Sigmoid colon (tissue), 7 donors: Measurements from ENCODE around the gene BAZ1A. TPM values are rescaled to one million over a fixed set of nuclear protein-coding genes. Genes with fewer than 3 reads are reported as not detected.

Experiments used
- DNase-seq: peaks from one replicate; pipeline ENCODE4 v3.0.0-alpha.2; 2019
- H3K27ac ChIP-seq, 4 donors: fragments of 200-600 bp; sonication (generic); one replicate each; pipeline ENCODE4 v1.5.1; 2016 to 2019; ENCODE audit warnings: mild to moderate bottlenecking in 1 of 4
- H3K27me3 ChIP-seq, 3 donors: fragments of 200-600 bp; sonication (generic); one replicate each; pipeline ENCODE4 v1.5.1; 2019; ENCODE audit warnings: mild to moderate bottlenecking in 1 of 3
- H3K36me3 ChIP-seq, 4 donors: fragments of 200-600 bp; sonication (generic); one replicate each; pipeline ENCODE4 v1.5.1; 2016 to 2019
- H3K4me1 ChIP-seq, 4 donors: fragments of 200-600 bp; sonication (generic); one replicate each; pipeline ENCODE4 v1.5.1; 2017 to 2019
- H3K4me3 ChIP-seq, 4 donors: fragments of 200-600 bp; sonication (generic); one replicate each; pipeline ENCODE4 v1.5.1; 2017 to 2019; ENCODE audit warnings: mild to moderate bottlenecking in 2 of 4, moderate library complexity in 1 of 4
- H3K9me3 ChIP-seq, 4 donors: fragments of 200-600 bp in 3 of 4; sonication (generic) in 3 of 4; one replicate each; pipeline versions ENCODE4 v1.5.1 to v1.6.1; 2013 to 2019
- CTCF ChIP-seq, 4 experiments: fragments of 450-650 bp in 3 of 4; fragments of 200-600 bp in 1 of 4; IDR thresholded peaks; one replicate each; pipeline ENCODE4 v1.5.1; 2016 to 2019; ENCODE audit warnings: antibody characterized with exemption in 4 of 4, mild to moderate bottlenecking in 3 of 4, moderate library complexity in 2 of 4
- EP300 ChIP-seq, 4 donors: sonication (generic); formaldehyde crosslinking; IDR thresholded peaks; one replicate each; pipeline ENCODE4 v1.6.1; 2017; ENCODE audit warnings: antibody characterized with exemption in 4 of 4
- POLR2A ChIP-seq, 2 donors: fragments of 450-650 bp; IDR thresholded peaks; one replicate each; pipeline ENCODE4 v1.6.1; 2016; ENCODE audit warnings: antibody characterized with exemption in 2 of 2, mild to moderate bottlenecking in 2 of 2, moderate library complexity in 2 of 2
- POLR2AphosphoS5 ChIP-seq, 4 donors: sonication (generic); formaldehyde crosslinking; IDR thresholded peaks; one replicate each; pipeline ENCODE4 v1.6.1; 2017; ENCODE audit warnings: antibody characterized with exemption in 4 of 4
- WGBS, 2 donors: extraction: QIAGEN DNeasy Blood & Tissue Kit; methylation state at CpG; one replicate each; pipeline ENCODE4 v1.1.7; 2013; 5-methylcytosine and 5-hydroxymethylcytosine counted together
- intact Hi-C: fragments of 100-400 bp; cut with DNase I; formaldehyde crosslinking; loops from one replicate; pipeline ENCODE4 v1.15.1; 2023
- polyA plus RNA-seq, 3 donors: library from polyadenylated mRNA; stranded (reverse); fragments of 200-250 nt; gene quantifications; one replicate each; pipeline ENCODE4 v1.2.3, GENCODE V29; 2013
- total RNA-seq, 4 donors: library from RNA; depleted of rRNA; stranded (reverse); fragments of >200 nt; gene quantifications; one replicate each; pipeline ENCODE4 v1.1.0, GENCODE V29; 2016
- donor health status: healthy with polysubstance abuse.
- donor health status: Bipolar disorder and iron deficiency.
- donor health status: healthy.

BAZ1A gene
- total and polyA plus RNA-seq, 7 donors, result 18.2 to 73.1 (median 22.4) TPM

GRCh38 chr14:34863844-34864243 is 11.3 kb downstream of the BAZ1A start:
- 95 to 100% methylated on average over 1 of the region's 1 CpG for WGBS, 2 donors
- Histone ChIP-seq H3K4me3 (no peak overlapping the region), H3K27me3 (no peaks in the 10 kb centered on the region), H3K4me1 (no peaks in the 10 kb centered on the region), H3K9me3 (no peaks in the 10 kb centered on the region), H3K27ac (no peak overlapping the region), H3K36me3 (peaks cover 0 to 12% (median 0%) of the 10 kb centered on the region in 4 donors)
- no peak for DNase-seq
- intact Hi-C loops, result no loop called here
- TF ChIP-seq CTCF (IDR thresholded peaks at IDR 0.05) (no peak), POLR2AphosphoS5 (IDR thresholded peaks at IDR 0.05) (no peak), EP300 (IDR thresholded peaks at IDR 0.05) (no peak), POLR2A (IDR thresholded peaks at IDR 0.05) (no peak)

GRCh38 chr14:34858765-34859164 is 16.4 kb downstream of the BAZ1A start:
- WGBS, 2 donors, result 88 to 94% methylated on average over 2 of the region's 2 CpGs
- TF ChIP-seq EP300 (IDR thresholded peaks at IDR 0.05) (no peak), POLR2AphosphoS5 (IDR thresholded peaks at IDR 0.05) (no peak), CTCF (IDR thresholded peaks at IDR 0.05) (no peak), POLR2A (IDR thresholded peaks at IDR 0.05) (no peak)
- H3K9me3 ChIP-seq, result no peaks in the 10 kb centered on the region
- H3K36me3 ChIP-seq, result peaks cover 0 to 17% (median under 1%) of the 10 kb centered on the region in 4 donors
- no peak overlapping the region for H3K4me3 ChIP-seq
- H3K27me3 ChIP-seq, result no peaks in the 10 kb centered on the region
- intact Hi-C loops, result no loop called here
- DNase-seq, result no peak
- H3K27ac ChIP-seq, result no peak overlapping the region
- H3K4me1 ChIP-seq, result no peaks in the 10 kb centered on the region

GRCh38 chr14:34857689-34858449 is 17.3 kb downstream of the BAZ1A start:
- intact Hi-C loops, result no loop called here
- H3K4me3 ChIP-seq, result no peak overlapping the region
- TF ChIP-seq POLR2A (IDR thresholded peaks at IDR 0.05) (no peak), EP300 (IDR thresholded peaks at IDR 0.05) (no peak), CTCF (IDR thresholded peaks at IDR 0.05) (no peak), POLR2AphosphoS5 (IDR thresholded peaks at IDR 0.05) (no peak)
- no peaks in the 10 kb centered on the region for H3K4me1 ChIP-seq
- 79 to 81% methylated on average over 7 of the region's 7 CpGs for WGBS, 2 donors
- no peak overlapping the region for H3K27ac ChIP-seq
- H3K9me3 ChIP-seq, result no peaks in the 10 kb centered on the region
- no peaks in the 10 kb centered on the region for H3K27me3 ChIP-seq
- peaks cover 0 to 26% (median 4%) of the 10 kb centered on the region in 4 donors for H3K36me3 ChIP-seq
- DNase-seq, result no peak

- no peak overlapping the region for H3K27ac ChIP-seq
- no peaks in the 10 kb centered on the region for H3K4me1 ChIP-seq
- H3K27me3 ChIP-seq, result no peaks in the 10 kb centered on the region
- TF ChIP-seq EP300 (IDR thresholded peaks at IDR 0.05) (no peak), POLR2AphosphoS5 (IDR thresholded peaks at IDR 0.05) (no peak), POLR2A (IDR thresholded peaks at IDR 0.05) (no peak), CTCF (IDR thresholded peaks at IDR 0.05) (no peak)
- intact Hi-C loops, result no loop called here
- DNase-seq, result no peak
- peaks cover 0 to 21% (median 4%) of the 10 kb centered on the region in 4 donors for H3K36me3 ChIP-seq
- no peaks in the 10 kb centered on the region for H3K9me3 ChIP-seq
- no peak overlapping the region for H3K4me3 ChIP-seq
Measured at GRCh38 chr14:34853041-34853440, 22.1 kb downstream of the BAZ1A start.
